ENCODE measurements around the gene MSANTD7. TPM values are rescaled to one million over a fixed set of nuclear protein-coding genes. Genes with fewer than 3 reads are reported as not detected.

MSANTD7 gene
- total and polyA plus RNA-seq, 2 experiments from 2014 or later: 9.2 to 14.0 TPM

GRCh38 chr10:14875941-14876340 lies 37.8 kb downstream of the MSANTD7 start:
- Histone ChIP-seq H2AFZ (no peak overlapping the region), H3K9me3 (ENCODE audit: low read depth) (no peaks in the 10 kb centered on the region), H3K27ac (peak overlapping the region; percentile 99), H3K27me3 (no peaks in the 10 kb centered on the region), H3K4me2 (no peak overlapping the region), H3K36me3 (replicated peaks; ENCODE audit: insufficient read depth, low read depth) (no peaks in the 10 kb centered on the region), H4K20me1 (ENCODE audit: insufficient read depth, poor library complexity, severe bottlenecking) (no peaks in the 10 kb centered on the region), H3K79me2 (peaks cover 41% of the 10 kb centered on the region), H3K9me2 (replicated peaks; ENCODE audit: insufficient read depth) (no peaks in the 10 kb centered on the region), H3K4me3 (no peak overlapping the region), H3K4me1 (ENCODE audit: insufficient read depth) (peaks cover 10% of the 10 kb centered on the region)
- 92% methylated on average over 12 of the region's 12 CpGs for WGBS (ENCODE audit: low lambda C conversion rate, missing lambda C conversion rate)
- no peak for DNase-seq (ENCODE audit: low spot score)
- TF ChIP-seq EZH2 (IDR thresholded peaks at IDR 0.05; ENCODE audit: borderline replicate concordance): no peak
- no peak for TF ChIP-seq EZH2phosphoT487 (IDR thresholded peaks at IDR 0.05; ENCODE audit: low read depth, severe bottlenecking, unreplicated experiment)
- no peak for TF ChIP-seq CTCF (IDR thresholded peaks at IDR 0.05; ENCODE audit: poor library complexity)

GRCh38 chr10:14876764-14877163 lies 38.7 kb downstream of the MSANTD7 start:
- no peak for TF ChIP-seq EZH2phosphoT487 (IDR thresholded peaks at IDR 0.05; ENCODE audit: low read depth, severe bottlenecking, unreplicated experiment)
- TF ChIP-seq EZH2 (IDR thresholded peaks at IDR 0.05; ENCODE audit: borderline replicate concordance): no peak
- no peak for TF ChIP-seq CTCF (IDR thresholded peaks at IDR 0.05; ENCODE audit: poor library complexity)
- H3K9me3 ChIP-seq (ENCODE audit: low read depth): no peaks in the 10 kb centered on the region
- H3K4me3 ChIP-seq: no peak overlapping the region
- no peak overlapping the region for H2AFZ ChIP-seq
- H3K27me3 ChIP-seq: no peaks in the 10 kb centered on the region
- H3K79me2 ChIP-seq: peaks cover 49% of the 10 kb centered on the region
- H3K27ac ChIP-seq: peak overlapping the region; percentile 99
- no peaks in the 10 kb centered on the region for H3K9me2 ChIP-seq (replicated peaks; ENCODE audit: insufficient read depth)
- no peak for DNase-seq (ENCODE audit: low spot score)
- peak overlapping the region; percentile 85 for H3K4me2 ChIP-seq
- WGBS (ENCODE audit: low lambda C conversion rate, missing lambda C conversion rate): 91% methylated on average over 9 of the region's 9 CpGs
- H3K36me3 ChIP-seq (replicated peaks; ENCODE audit: insufficient read depth, low read depth): no peaks in the 10 kb centered on the region
- peaks cover 10% of the 10 kb centered on the region for H3K4me1 ChIP-seq (ENCODE audit: insufficient read depth)
- no peaks in the 10 kb centered on the region for H4K20me1 ChIP-seq (ENCODE audit: insufficient read depth, poor library complexity, severe bottlenecking)

GRCh38 chr10:14878266-14879123 lies 40.4 kb downstream of the MSANTD7 start, which contains the start of gene SUV39H2:
Gene SUV39H2, plus strand, starts transcription at chr10:14878866. Its CDS starts 23 bp downstream, at chr10:14878889.
- Histone ChIP-seq H3K27me3 (no peaks in the 10 kb centered on the region), H3K4me2 (peak within 1 kb of the TSS; percentile 94), H3K9me2 (replicated peaks; ENCODE audit: insufficient read depth) (no peaks in the 10 kb centered on the region), H3K36me3 (replicated peaks; ENCODE audit: insufficient read depth, low read depth) (no peaks in the 10 kb centered on the region), H3K4me1 (ENCODE audit: insufficient read depth) (peaks cover 10% of the 10 kb centered on the region), H2AFZ (peak within 1 kb of the TSS; percentile 92), H3K79me2 (peaks cover 66% of the 10 kb centered on the region), H4K20me1 (ENCODE audit: insufficient read depth, poor library complexity, severe bottlenecking) (no peaks in the 10 kb centered on the region), H3K4me3 (peak within 1 kb of the TSS; percentile 94), H3K9me3 (ENCODE audit: low read depth) (no peaks in the 10 kb centered on the region), H3K27ac (peak within 1 kb of the TSS; percentile 99)
- TF ChIP-seq EZH2phosphoT487 (IDR thresholded peaks at IDR 0.05; ENCODE audit: low read depth, severe bottlenecking, unreplicated experiment): no peak
- no peak for TF ChIP-seq EZH2 (IDR thresholded peaks at IDR 0.05; ENCODE audit: borderline replicate concordance)
- TF ChIP-seq CTCF (IDR thresholded peaks at IDR 0.05; ENCODE audit: poor library complexity): no peak
- WGBS (ENCODE audit: low lambda C conversion rate, missing lambda C conversion rate): 1% methylated on average over 53 of the region's 102 CpGs
- peak; percentile 98 for DNase-seq (ENCODE audit: low spot score)

Data from hepatocyte (in vitro differentiated cells).